IMR-90 (cell line): Measurements from ENCODE around the gene OR6V1. TPM values are rescaled to one million over a fixed set of nuclear protein-coding genes. Genes with fewer than 3 reads are reported as not detected.

Experiments
- ATAC-seq: fragments of 200-7000 bp; cut with Tn5 transposase; 2 replicates; pipeline ENCODE4 v1.9.1; 2020; ENCODE audit warnings: low read depth, mild to moderate bottlenecking, moderate library complexity
- Bru-seq: library from RNA; stranded (reverse); fragments of 400-500 nt; gene quantifications from one replicate; lab custom pipeline; 2021; lab: Mats Ljungman, UMichigan
- BruChase-seq, 2 experiments: library from RNA; stranded (reverse); fragments of 400-500 nt; gene quantifications; one replicate each; lab custom pipeline; 2021; lab: Mats Ljungman, UMichigan
- BruUV-seq: library from RNA; stranded (reverse); fragments of 400-500 nt; replicated peaks from 2 replicates; lab custom pipeline; 2021; lab: Mats Ljungman, UMichigan
- CTCF ChIA-PET: fragments of 300-600 bp; formaldehyde crosslinking; extraction: SDS; loops from one replicate; lab custom pipeline; 2021; ENCODE audit warnings: antibody characterized with exemption; lab: Yijun Ruan, JAX
- POLR2A ChIA-PET: fragments of 300-600 bp; sonication (Branson Sonifier 250); formaldehyde crosslinking; loops from one replicate; lab custom pipeline; 2022; ENCODE audit warnings: antibody characterized with exemption; ENCODE audit not compliant: unreplicated experiment; lab: Charles Lee
- DNase-seq: peaks from one replicate; pipeline ENCODE4 v3.0.0; 2013
- H2AFZ ChIP-seq: replicated peaks from 2 replicates; pipeline ENCODE3; 2013; ENCODE audit warnings: low read length, mild to moderate bottlenecking; ENCODE audit not compliant: poor library complexity
- H2AK5ac ChIP-seq: 2 replicates; pipeline ENCODE4 v1.6.1; 2013; ENCODE audit warnings: low read depth, low read length, inconsistent platforms
- H2AK9ac ChIP-seq: replicated peaks from 2 replicates; pipeline ENCODE3; 2013; ENCODE audit warnings: mild to moderate bottlenecking, low read depth, low read length, moderate library complexity; ENCODE audit not compliant: poor library complexity
- H2BK120ac ChIP-seq: 2 replicates; pipeline ENCODE4 v1.6.1; 2013; ENCODE audit warnings: low read depth, low read length, inconsistent platforms
- H2BK15ac ChIP-seq: 3 replicates; pipeline ENCODE4 v1.6.1; 2013; ENCODE audit warnings: low read depth, low read length, inconsistent platforms
- H2BK20ac ChIP-seq: 2 replicates; pipeline ENCODE4 v1.6.1; 2013; ENCODE audit warnings: low read depth, mild to moderate bottlenecking, inconsistent platforms, low read length, moderate library complexity
- H2BK5ac ChIP-seq: 2 replicates; pipeline ENCODE4 v1.6.1; 2013; ENCODE audit warnings: mild to moderate bottlenecking, low read depth, low read length, inconsistent platforms; ENCODE audit not compliant: poor library complexity, severe bottlenecking
- H3K14ac ChIP-seq: replicated peaks from 2 replicates; pipeline ENCODE4 v1.6.1; 2013; ENCODE audit warnings: low read depth, low read length, inconsistent platforms
- H3K18ac ChIP-seq: 2 replicates; pipeline ENCODE4 v1.6.1; 2013; ENCODE audit warnings: low read depth, low read length, control low read depth
- H3K23ac ChIP-seq: 2 replicates; pipeline ENCODE4 v1.6.1; 2013; ENCODE audit warnings: low read depth, low read length, inconsistent platforms
- H3K27ac ChIP-seq: 2 replicates; pipeline ENCODE4 v1.5.1; 2013; ENCODE audit warnings: mild to moderate bottlenecking, control low read depth, low read length; ENCODE audit not compliant: insufficient read depth
- H3K27me3 ChIP-seq: 2 replicates; pipeline ENCODE4 v1.6.1; 2013; ENCODE audit warnings: low read length; ENCODE audit not compliant: control insufficient read depth, insufficient read depth
- H3K36me3 ChIP-seq: 2 replicates; pipeline ENCODE4 v1.6.1; 2013; ENCODE audit warnings: low read length, mixed read lengths; ENCODE audit not compliant: control insufficient read depth, insufficient read depth
- H3K4ac ChIP-seq: 2 replicates; pipeline ENCODE4 v1.6.1; 2013; ENCODE audit warnings: low read depth, low read length, inconsistent platforms
- H3K4me1 ChIP-seq: 2 replicates; pipeline ENCODE4 v1.6.1; 2013; ENCODE audit warnings: low read length, mixed read lengths; ENCODE audit not compliant: control insufficient read depth, insufficient read depth
- H3K4me2 ChIP-seq: 2 replicates; pipeline ENCODE4 v1.6.1; 2013; ENCODE audit warnings: low read depth, mild to moderate bottlenecking, control low read depth, low read length, moderate library complexity
- H3K4me3 ChIP-seq: 2 replicates; pipeline ENCODE4 v1.5.1; 2013; ENCODE audit warnings: low read depth, mild to moderate bottlenecking, control low read depth, low read length, moderate library complexity; ENCODE audit not compliant: insufficient read depth
- H3K56ac ChIP-seq: 2 replicates; pipeline ENCODE4 v1.6.1; 2013; ENCODE audit warnings: low read length, inconsistent platforms; ENCODE audit not compliant: insufficient read depth; ENCODE audit errors: extremely low read depth
- H3K79me1 ChIP-seq, 2 experiments: 2 replicates each; pipeline ENCODE4 v1.6.1; 2013; ENCODE audit warnings: low read length in 2 of 2, inconsistent platforms in 1 of 2, low read depth in 1 of 2
- H3K9ac ChIP-seq: 2 replicates; pipeline ENCODE4 v1.6.1; 2013; ENCODE audit warnings: low read depth, low read length, control low read depth
- H3K9me1 ChIP-seq: 2 replicates; pipeline ENCODE4 v1.6.1; 2013; ENCODE audit warnings: low read length, inconsistent platforms; ENCODE audit not compliant: insufficient read depth
- H3K9me3 ChIP-seq: 2 replicates; pipeline ENCODE4 v1.6.1; 2013; ENCODE audit warnings: low read length; ENCODE audit not compliant: control insufficient read depth, insufficient read depth
- H4K20me1 ChIP-seq: 2 replicates; pipeline ENCODE4 v1.6.1; 2013; ENCODE audit warnings: low read length, inconsistent platforms; ENCODE audit not compliant: insufficient read depth
- H4K5ac ChIP-seq: 2 replicates; pipeline ENCODE4 v1.6.1; 2013; ENCODE audit warnings: mild to moderate bottlenecking, low read depth, low read length, control low read depth
- H4K8ac ChIP-seq, 2 experiments: 2 replicates each; pipeline ENCODE4 v1.6.1; 2013; ENCODE audit warnings: low read depth in 2 of 2, low read length in 2 of 2, control low read depth in 1 of 2, inconsistent platforms in 1 of 2
- H4K91ac ChIP-seq: 2 replicates; pipeline ENCODE4 v1.6.1; 2013; ENCODE audit warnings: low read depth, low read length, inconsistent platforms; ENCODE audit not compliant: insufficient read depth
- BHLHE40 ChIP-seq: fragments of 150-350 bp; IDR thresholded peaks from 2 replicates; pipeline ENCODE4 v1.6.1; 2016; ENCODE audit warnings: mild to moderate bottlenecking, low read depth, low read length
- CEBPB ChIP-seq: IDR thresholded peaks from 2 replicates; pipeline ENCODE4 v1.6.1; 2012; ENCODE audit warnings: low read depth, low read length, improper control_type of control experiment
- CHD1 ChIP-seq: IDR thresholded peaks from 2 replicates; pipeline ENCODE4 v1.6.1; 2012; ENCODE audit warnings: low read depth, low read length, improper control_type of control experiment
- FOS ChIP-seq: fragments of 150-350 bp; IDR thresholded peaks from 2 replicates; pipeline ENCODE4 v1.6.1; 2016; ENCODE audit warnings: low read depth, low read length
- MAZ ChIP-seq: IDR thresholded peaks from 2 replicates; pipeline ENCODE4 v1.6.1; 2012; ENCODE audit warnings: low read depth, mild to moderate bottlenecking, low read length, improper control_type of control experiment, moderate library complexity, borderline replicate concordance
- MXI1 ChIP-seq: IDR thresholded peaks from 2 replicates; pipeline ENCODE4 v1.6.1; 2012; ENCODE audit warnings: low read depth, mild to moderate bottlenecking, low read length, moderate library complexity, borderline replicate concordance
- NFE2L2 ChIP-seq: fragments of 150-350 bp; IDR thresholded peaks from 2 replicates; pipeline ENCODE4 v1.6.1; 2016; ENCODE audit warnings: low read depth, mild to moderate bottlenecking, low read length
- POLR2A ChIP-seq: IDR thresholded peaks from 2 replicates; pipeline ENCODE4 v1.6.1; 2012; ENCODE audit warnings: mild to moderate bottlenecking, low read depth, low read length
- RAD21 ChIP-seq: IDR thresholded peaks from 2 replicates; pipeline ENCODE4 v1.6.1; 2012; ENCODE audit warnings: low read length, improper control_type of control experiment
- RCOR1 ChIP-seq: IDR thresholded peaks from 2 replicates; pipeline ENCODE4 v1.6.1; 2012; ENCODE audit warnings: mild to moderate bottlenecking, low read length, improper control_type of control experiment; ENCODE audit not compliant: insufficient replicate concordance
- RFX5 ChIP-seq: IDR thresholded peaks from 2 replicates; pipeline ENCODE4 v1.8.0; 2012; ENCODE audit warnings: low read depth, mild to moderate bottlenecking, low read length, moderate library complexity
- WGBS, 2 experiments: methylation state at CpG; one replicate each; pipeline versions ENCODE4 v1.1.5 to v1.1.7; 2013; ENCODE audit warnings: missing lambda C conversion rate in 2 of 2; ENCODE audit not compliant: insufficient read length in 1 of 2; ENCODE audit errors: extremely low coverage in 2 of 2; 5-methylcytosine and 5-hydroxymethylcytosine counted together
- dilution Hi-C: fragments of 300-500 bp; cut with HindIII; formaldehyde crosslinking; loops from one replicate; pipeline ENCODE4 v1.14.3; 2018; ENCODE audit warnings: low sequenced_read_pairs; ENCODE audit not compliant: unreplicated experiment
- in situ Hi-C: fragments of 300-500 bp; cut with MboI; formaldehyde crosslinking; loops from 3 replicates; pipeline ENCODE4 v1.14.3; 2019; ENCODE audit warnings: low sequenced_read_pairs, inconsistent platforms, mixed read lengths
- intact Hi-C: fragments of 100-400 bp; cut with micrococcal nuclease; formaldehyde crosslinking; loops from 2 replicates; pipeline ENCODE4 v1.10.0; 2022
- long read RNA-seq: library from polyadenylated mRNA; unstranded; transcript quantifications from one replicate; pipeline ENCODE4 v2.0.0, GENCODE V29; 2021; ENCODE audit not compliant: unreplicated experiment
- polyA plus RNA-seq, 3 experiments: library from polyadenylated mRNA; depleted of rRNA; stranded (reverse); fragments of >200 nt; gene quantifications; 2 replicates each; pipeline ENCODE4 v1.2.3, GENCODE V29; 2012; ENCODE audit warnings: low replicate concordance in 1 of 3
- total RNA-seq: library from RNA; depleted of rRNA; stranded (reverse); fragments of >200 nt; gene quantifications from 2 replicates; pipeline ENCODE4 v1.2.3, GENCODE V29; 2012; rRNA removed
- TF ChIP-seq, protein P1 (sequence below): fragments of 150-350 bp; IDR thresholded peaks from 2 replicates; pipeline ENCODE4 v1.6.1; 2017; ENCODE audit warnings: mild to moderate bottlenecking, antibody characterized with exemption, low read length, low read depth
- TF ChIP-seq, protein P2 (sequence below): conservative IDR thresholded peaks from 2 replicates; pipeline ENCODE4 v1.5.1; 2012; ENCODE audit warnings: mild to moderate bottlenecking, low read depth, low read length, improper control_type of control experiment
- TF ChIP-seq, protein P3 (sequence below): fragments of 150-350 bp; IDR thresholded peaks from 2 replicates; pipeline ENCODE4 v1.6.1; 2016; ENCODE audit warnings: low read depth, mild to moderate bottlenecking, low read length, moderate library complexity, borderline replicate concordance

Gene OR6V1, protein sequence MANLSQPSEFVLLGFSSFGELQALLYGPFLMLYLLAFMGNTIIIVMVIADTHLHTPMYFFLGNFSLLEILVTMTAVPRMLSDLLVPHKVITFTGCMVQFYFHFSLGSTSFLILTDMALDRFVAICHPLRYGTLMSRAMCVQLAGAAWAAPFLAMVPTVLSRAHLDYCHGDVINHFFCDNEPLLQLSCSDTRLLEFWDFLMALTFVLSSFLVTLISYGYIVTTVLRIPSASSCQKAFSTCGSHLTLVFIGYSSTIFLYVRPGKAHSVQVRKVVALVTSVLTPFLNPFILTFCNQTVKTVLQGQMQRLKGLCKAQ
- total RNA-seq = not detected in 2 replicates
- polyA plus RNA-seq (2012; rRNA removed) = not detected in 2 replicates
- not detected in 2 replicates for polyA plus RNA-seq (2012; cell fraction: cytosol; rRNA removed)
- polyA plus RNA-seq (2012; cell fraction: nucleus; rRNA removed; ENCODE audit: low replicate concordance) = not detected in 2 replicates
- Bru-seq, nascent RNA = not detected
- not detected for BruChase-seq, experiment 1, labeled RNA remaining after a 6-hour chase
- not detected for BruChase-seq, experiment 2, labeled RNA remaining after a 2-hour chase
- long read RNA-seq = 0 reads

DNA sequence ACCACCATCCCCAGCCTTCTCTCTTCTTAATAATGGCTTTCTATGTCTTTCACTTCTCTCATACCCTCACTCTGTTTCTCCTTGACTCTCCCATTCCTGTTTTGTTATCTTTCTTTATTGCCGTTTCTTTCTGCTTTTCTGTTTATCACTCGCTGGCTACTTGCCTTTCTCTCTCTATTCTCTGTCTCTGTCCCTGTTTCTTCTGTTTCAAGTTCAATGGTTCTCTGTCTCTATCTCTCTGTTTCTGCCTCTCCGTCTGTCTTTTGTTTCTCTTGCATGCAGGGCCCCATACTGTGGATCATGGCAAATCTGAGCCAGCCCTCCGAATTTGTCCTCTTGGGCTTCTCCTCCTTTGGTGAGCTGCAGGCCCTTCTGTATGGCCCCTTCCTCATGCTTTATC is at the start of gene OR6V1:
TSS of gene OR6V1 (plus strand) at position 301 of the 400 bp plus-strand sequence. CDS start at position 301, 0 bp downstream.
- H3K27me3 ChIP-seq = no peaks in the 10 kb centered on the region
- H3K56ac ChIP-seq = no peak within 1 kb of the TSS
- CTCF ChIA-PET = interaction anchor here (0.5 kb wide), 1 partner anchor 120 kb away, joined by 4 read pairs; no protein-coding TSS in a partner anchor
- ATAC-seq = no peak
- dilution Hi-C loops (no loop called here), in situ Hi-C loops (no loop called here), intact Hi-C loops (no loop called here)
- WGBS, 2 experiments = 30% methylated on average over 2 of the region's 4 CpGs; no CpG with 5 or more reads in 1 of the 2 experiments
- H2BK20ac ChIP-seq = no peak within 1 kb of the TSS
- no TSS peak for BruUV-seq
- no peaks in the 10 kb centered on the region for H3K36me3 ChIP-seq
- POLR2A ChIA-PET = no interaction called here
- no peak within 1 kb of the TSS for H3K27ac ChIP-seq
- no peak within 1 kb of the TSS for H2BK120ac ChIP-seq
- H2AK9ac ChIP-seq = no peak within 1 kb of the TSS
- H3K9me3 ChIP-seq = peaks cover 6% of the 10 kb centered on the region; the same call in 1 of the 2 replicates
- no peak within 1 kb of the TSS for H2AK5ac ChIP-seq
- no peak within 1 kb of the TSS for H3K4ac ChIP-seq
- no peak within 1 kb of the TSS for H3K18ac ChIP-seq
- no peak within 1 kb of the TSS for H4K91ac ChIP-seq
- H3K9ac ChIP-seq = no peak within 1 kb of the TSS
- no peak within 1 kb of the TSS for H3K4me2 ChIP-seq
- no peak within 1 kb of the TSS for H3K23ac ChIP-seq
- no peaks in the 10 kb centered on the region for H4K20me1 ChIP-seq
- H3K4me1 ChIP-seq = no peaks in the 10 kb centered on the region
- H3K9me1 ChIP-seq = no peaks in the 10 kb centered on the region
- no peak for DNase-seq
- H4K5ac ChIP-seq = no peak within 1 kb of the TSS
- no peak within 1 kb of the TSS for H3K4me3 ChIP-seq
- H4K8ac ChIP-seq = no peak within 1 kb of the TSS
- no peaks in the 10 kb centered on the region for H3K79me1 ChIP-seq
- H3K14ac ChIP-seq = no peak within 1 kb of the TSS
- no peak within 1 kb of the TSS for H2BK5ac ChIP-seq
- no peak within 1 kb of the TSS for H2BK15ac ChIP-seq
- no peak within 1 kb of the TSS for H2AFZ ChIP-seq
- TF ChIP-seq NFE2L2 (no peak), RCOR1 (no peak), MAZ (no peak), FOS (no peak), CHD1 (no peak), RAD21 (no peak), BHLHE40 (no peak), CEBPB (no peak), RFX5 (no peak), POLR2A (no peak), MXI1 (no peak)
- TF ChIP-seq, protein P1, sequence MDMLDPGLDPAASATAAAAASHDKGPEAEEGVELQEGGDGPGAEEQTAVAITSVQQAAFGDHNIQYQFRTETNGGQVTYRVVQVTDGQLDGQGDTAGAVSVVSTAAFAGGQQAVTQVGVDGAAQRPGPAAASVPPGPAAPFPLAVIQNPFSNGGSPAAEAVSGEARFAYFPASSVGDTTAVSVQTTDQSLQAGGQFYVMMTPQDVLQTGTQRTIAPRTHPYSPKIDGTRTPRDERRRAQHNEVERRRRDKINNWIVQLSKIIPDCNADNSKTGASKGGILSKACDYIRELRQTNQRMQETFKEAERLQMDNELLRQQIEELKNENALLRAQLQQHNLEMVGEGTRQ = no peak
- TF ChIP-seq, protein P2, sequence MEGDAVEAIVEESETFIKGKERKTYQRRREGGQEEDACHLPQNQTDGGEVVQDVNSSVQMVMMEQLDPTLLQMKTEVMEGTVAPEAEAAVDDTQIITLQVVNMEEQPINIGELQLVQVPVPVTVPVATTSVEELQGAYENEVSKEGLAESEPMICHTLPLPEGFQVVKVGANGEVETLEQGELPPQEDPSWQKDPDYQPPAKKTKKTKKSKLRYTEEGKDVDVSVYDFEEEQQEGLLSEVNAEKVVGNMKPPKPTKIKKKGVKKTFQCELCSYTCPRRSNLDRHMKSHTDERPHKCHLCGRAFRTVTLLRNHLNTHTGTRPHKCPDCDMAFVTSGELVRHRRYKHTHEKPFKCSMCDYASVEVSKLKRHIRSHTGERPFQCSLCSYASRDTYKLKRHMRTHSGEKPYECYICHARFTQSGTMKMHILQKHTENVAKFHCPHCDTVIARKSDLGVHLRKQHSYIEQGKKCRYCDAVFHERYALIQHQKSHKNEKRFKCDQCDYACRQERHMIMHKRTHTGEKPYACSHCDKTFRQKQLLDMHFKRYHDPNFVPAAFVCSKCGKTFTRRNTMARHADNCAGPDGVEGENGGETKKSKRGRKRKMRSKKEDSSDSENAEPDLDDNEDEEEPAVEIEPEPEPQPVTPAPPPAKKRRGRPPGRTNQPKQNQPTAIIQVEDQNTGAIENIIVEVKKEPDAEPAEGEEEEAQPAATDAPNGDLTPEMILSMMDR = no peak
- TF ChIP-seq, protein P3, sequence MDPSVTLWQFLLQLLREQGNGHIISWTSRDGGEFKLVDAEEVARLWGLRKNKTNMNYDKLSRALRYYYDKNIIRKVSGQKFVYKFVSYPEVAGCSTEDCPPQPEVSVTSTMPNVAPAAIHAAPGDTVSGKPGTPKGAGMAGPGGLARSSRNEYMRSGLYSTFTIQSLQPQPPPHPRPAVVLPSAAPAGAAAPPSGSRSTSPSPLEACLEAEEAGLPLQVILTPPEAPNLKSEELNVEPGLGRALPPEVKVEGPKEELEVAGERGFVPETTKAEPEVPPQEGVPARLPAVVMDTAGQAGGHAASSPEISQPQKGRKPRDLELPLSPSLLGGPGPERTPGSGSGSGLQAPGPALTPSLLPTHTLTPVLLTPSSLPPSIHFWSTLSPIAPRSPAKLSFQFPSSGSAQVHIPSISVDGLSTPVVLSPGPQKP = no peak
